ENCODE results near the gene OR10C1.

Gene OR10C1

GRCh38 chr6:29477923-29478450 is 38.9 kb downstream of the OR10C1 start:
- no peak for DNase-seq (ENCODE audit: low read depth, low spot score)

GRCh38 chr6:29478740-29479139 is 39.6 kb downstream of the OR10C1 start:
- no peak for DNase-seq (ENCODE audit: low read depth, low spot score)

- no peak for DNase-seq (ENCODE audit: low read depth, low spot score)
Measured at GRCh38 chr6:29479560-29479959, 40.5 kb downstream of the OR10C1 start.

GRCh38 chr6:29483186-29483585 is 44.1 kb downstream of the OR10C1 start:
- DNase-seq (ENCODE audit: low read depth, low spot score): no peak

GRCh38 chr6:29483735-29484134 is 44.6 kb downstream of the OR10C1 start:
- DNase-seq (ENCODE audit: low read depth, low spot score): no peak

- no peak for DNase-seq (ENCODE audit: low read depth, low spot score)
Measured at GRCh38 chr6:29486577-29486976, 47.5 kb downstream of the OR10C1 start.

- no peak for DNase-seq (ENCODE audit: low read depth, low spot score)
Measured at GRCh38 chr6:29487131-29487530, 48.0 kb downstream of the OR10C1 start.

- no peak for DNase-seq (ENCODE audit: low read depth, low spot score)
Measured at GRCh38 chr6:29487660-29488059, 48.6 kb downstream of the OR10C1 start, which contains the start of gene MAS1L. TSS of gene MAS1L (minus strand) at chr6:29487956. CDS start at chr6:29487902, 54 bp downstream.

- no peak for DNase-seq (ENCODE audit: low read depth, low spot score)
Measured at GRCh38 chr6:29488874-29489273, 49.8 kb downstream of the OR10C1 start.

GRCh38 chr6:29489286-29489685 is 50.2 kb downstream of the OR10C1 start:
- no peak for DNase-seq (ENCODE audit: low read depth, low spot score)

- no peak for DNase-seq (ENCODE audit: low read depth, low spot score)
Measured at GRCh38 chr6:29490055-29490454, 50.9 kb downstream of the OR10C1 start.

GRCh38 chr6:29490552-29490951 is 51.4 kb downstream of the OR10C1 start:
- no peak for DNase-seq (ENCODE audit: low read depth, low spot score)
